Neural progenitor cell (in vitro differentiated cells): ENCODE results near the gene HEYL.

ENCODE experiments used
- CTCF ChIP-seq: fragments of 200-600 bp; sonication (generic); IDR thresholded peaks from 2 replicates; pipeline ENCODE4 v1.5.1; 2017; ENCODE audit warnings: antibody characterized with exemption, mild to moderate bottlenecking
- EZH2 ChIP-seq: fragments of 200-600 bp; sonication (generic); IDR thresholded peaks from 2 replicates; pipeline ENCODE4 v1.6.1; 2017; ENCODE audit warnings: antibody characterized with exemption, mild to moderate bottlenecking, moderate library complexity

- no peak for TF ChIP-seq CTCF
- TF ChIP-seq EZH2 = no peak
Measured at GRCh38 chr1:39622427-39622826, 17.0 kb downstream of the HEYL start.
